Neural cell (in vitro differentiated cells): ENCODE results near the gene MREG.

Experiments used
- EP300 ChIP-seq: fragments of 450-650 bp; conservative IDR thresholded peaks from 2 replicates; pipeline ENCODE4 v1.6.1; 2014; ENCODE audit warnings: antibody characterized with exemption, mild to moderate bottlenecking, moderate library complexity; ENCODE audit not compliant: poor library complexity, severe bottlenecking
- EZH2 ChIP-seq: fragments of 200-600, 300-800 bp; shearing (Covaris generic), sonication (generic); IDR thresholded peaks from 2 replicates; pipeline ENCODE4 v1.6.1; 2014; ENCODE audit warnings: antibody characterized with exemption, low read length, borderline replicate concordance, mild to moderate bottlenecking; ENCODE audit not compliant: insufficient read depth, poor library complexity, severe bottlenecking
- POLR2AphosphoS5 ChIP-seq: IDR thresholded peaks from 2 replicates; pipeline ENCODE4 v1.6.1; 2012
- RAD21 ChIP-seq: fragments of 450-650 bp; conservative IDR thresholded peaks from 2 replicates; pipeline ENCODE4 v1.6.1; 2014; ENCODE audit warnings: antibody characterized with exemption, mild to moderate bottlenecking, moderate library complexity
- TF ChIP-seq, protein P1 (sequence below): fragments of 450-650 bp; IDR thresholded peaks from 2 replicates; pipeline ENCODE4 v1.5.1; 2014; ENCODE audit warnings: antibody characterized with exemption, mild to moderate bottlenecking, moderate library complexity; ENCODE audit not compliant: poor library complexity, severe bottlenecking
- TF ChIP-seq, protein P2 (sequence below): IDR thresholded peaks from 2 replicates; pipeline ENCODE4 v1.6.1; 2012; ENCODE audit warnings: borderline replicate concordance

DNA sequence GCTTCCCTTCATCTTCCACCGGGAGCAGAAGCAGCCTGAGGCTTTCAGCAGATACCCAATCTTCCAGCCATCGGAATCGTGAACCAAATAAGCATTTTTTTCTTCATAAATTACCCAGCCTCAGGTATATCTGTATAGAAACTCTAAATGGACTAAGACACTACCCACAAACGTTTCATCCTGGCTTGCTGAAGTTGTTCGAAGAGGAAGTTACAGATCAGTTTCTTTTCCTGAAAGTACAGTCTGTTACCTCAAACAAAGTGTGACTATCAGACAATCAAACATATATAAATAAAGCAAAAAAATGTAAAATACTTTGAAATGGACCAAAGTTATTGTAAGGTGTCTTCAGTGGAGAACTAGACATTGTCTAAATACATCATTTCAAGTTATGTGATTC, 97.9 kb downstream of the MREG start:
- TF ChIP-seq EZH2 = no peak
- TF ChIP-seq, protein P1, sequence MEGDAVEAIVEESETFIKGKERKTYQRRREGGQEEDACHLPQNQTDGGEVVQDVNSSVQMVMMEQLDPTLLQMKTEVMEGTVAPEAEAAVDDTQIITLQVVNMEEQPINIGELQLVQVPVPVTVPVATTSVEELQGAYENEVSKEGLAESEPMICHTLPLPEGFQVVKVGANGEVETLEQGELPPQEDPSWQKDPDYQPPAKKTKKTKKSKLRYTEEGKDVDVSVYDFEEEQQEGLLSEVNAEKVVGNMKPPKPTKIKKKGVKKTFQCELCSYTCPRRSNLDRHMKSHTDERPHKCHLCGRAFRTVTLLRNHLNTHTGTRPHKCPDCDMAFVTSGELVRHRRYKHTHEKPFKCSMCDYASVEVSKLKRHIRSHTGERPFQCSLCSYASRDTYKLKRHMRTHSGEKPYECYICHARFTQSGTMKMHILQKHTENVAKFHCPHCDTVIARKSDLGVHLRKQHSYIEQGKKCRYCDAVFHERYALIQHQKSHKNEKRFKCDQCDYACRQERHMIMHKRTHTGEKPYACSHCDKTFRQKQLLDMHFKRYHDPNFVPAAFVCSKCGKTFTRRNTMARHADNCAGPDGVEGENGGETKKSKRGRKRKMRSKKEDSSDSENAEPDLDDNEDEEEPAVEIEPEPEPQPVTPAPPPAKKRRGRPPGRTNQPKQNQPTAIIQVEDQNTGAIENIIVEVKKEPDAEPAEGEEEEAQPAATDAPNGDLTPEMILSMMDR = no peak
- no peak for TF ChIP-seq EP300
- TF ChIP-seq, protein P2, sequence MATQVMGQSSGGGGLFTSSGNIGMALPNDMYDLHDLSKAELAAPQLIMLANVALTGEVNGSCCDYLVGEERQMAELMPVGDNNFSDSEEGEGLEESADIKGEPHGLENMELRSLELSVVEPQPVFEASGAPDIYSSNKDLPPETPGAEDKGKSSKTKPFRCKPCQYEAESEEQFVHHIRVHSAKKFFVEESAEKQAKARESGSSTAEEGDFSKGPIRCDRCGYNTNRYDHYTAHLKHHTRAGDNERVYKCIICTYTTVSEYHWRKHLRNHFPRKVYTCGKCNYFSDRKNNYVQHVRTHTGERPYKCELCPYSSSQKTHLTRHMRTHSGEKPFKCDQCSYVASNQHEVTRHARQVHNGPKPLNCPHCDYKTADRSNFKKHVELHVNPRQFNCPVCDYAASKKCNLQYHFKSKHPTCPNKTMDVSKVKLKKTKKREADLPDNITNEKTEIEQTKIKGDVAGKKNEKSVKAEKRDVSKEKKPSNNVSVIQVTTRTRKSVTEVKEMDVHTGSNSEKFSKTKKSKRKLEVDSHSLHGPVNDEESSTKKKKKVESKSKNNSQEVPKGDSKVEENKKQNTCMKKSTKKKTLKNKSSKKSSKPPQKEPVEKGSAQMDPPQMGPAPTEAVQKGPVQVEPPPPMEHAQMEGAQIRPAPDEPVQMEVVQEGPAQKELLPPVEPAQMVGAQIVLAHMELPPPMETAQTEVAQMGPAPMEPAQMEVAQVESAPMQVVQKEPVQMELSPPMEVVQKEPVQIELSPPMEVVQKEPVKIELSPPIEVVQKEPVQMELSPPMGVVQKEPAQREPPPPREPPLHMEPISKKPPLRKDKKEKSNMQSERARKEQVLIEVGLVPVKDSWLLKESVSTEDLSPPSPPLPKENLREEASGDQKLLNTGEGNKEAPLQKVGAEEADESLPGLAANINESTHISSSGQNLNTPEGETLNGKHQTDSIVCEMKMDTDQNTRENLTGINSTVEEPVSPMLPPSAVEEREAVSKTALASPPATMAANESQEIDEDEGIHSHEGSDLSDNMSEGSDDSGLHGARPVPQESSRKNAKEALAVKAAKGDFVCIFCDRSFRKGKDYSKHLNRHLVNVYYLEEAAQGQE = no peak
- no peak for TF ChIP-seq POLR2AphosphoS5
- no peak for TF ChIP-seq RAD21
